ENCODE data around the gene TENT4A. TPM values are rescaled to one million over a fixed set of nuclear protein-coding genes. Genes with fewer than 3 reads are reported as not detected.

The TENT4A gene
- total RNA-seq, 1 experiment from 2014 or later = 29.6 TPM

GRCh38 chr5:6775571-6775970 lies 62.3 kb downstream of the TENT4A start:
- no peak for TF ChIP-seq POLR2AphosphoS5 (IDR thresholded peaks at IDR 0.05; ENCODE audit: low read depth, low read length)
- TF ChIP-seq SIN3A (IDR thresholded peaks at IDR 0.05; ENCODE audit: borderline replicate concordance, insufficient read depth, low read depth, low read length) = no peak
- TF ChIP-seq REST (IDR thresholded peaks at IDR 0.05; ENCODE audit: insufficient read depth in 1 of 2, low read depth in 2 of 2, low read length in 1 of 2) = no peak
- TF ChIP-seq TCF7L2 (IDR thresholded peaks at IDR 0.05; ENCODE audit: low read depth, low read length) = no peak
- TF ChIP-seq CTCF (IDR thresholded peaks at IDR 0.05) = no peak
- intact Hi-C loops (cut with micrococcal nuclease; ENCODE audit: unreplicated experiment) = no loop called here
- no TSS peak for BruUV-seq (replicated peaks)
- H3K27me3 ChIP-seq (ENCODE audit: control insufficient read depth, insufficient read depth, low read length) = no peaks in the 10 kb centered on the region
- ChIA-PET POLR2A (no interaction called here), CTCF (no interaction called here)
- H3K27ac ChIP-seq (ENCODE audit: low read length) = no peak overlapping the region
- ATAC-seq (no peak), DNase-seq (ENCODE audit: low read depth, low spot score) (no peak)
- no peaks in the 10 kb centered on the region for H3K36me3 ChIP-seq (ENCODE audit: control insufficient read depth, insufficient read depth, low read length)
- no peaks in the 10 kb centered on the region for H3K4me1 ChIP-seq (ENCODE audit: control insufficient read depth, insufficient read depth, low read length)
- no peaks in the 10 kb centered on the region for H3K9me3 ChIP-seq (ENCODE audit: control insufficient read depth, insufficient read depth, low read depth, low read length)
- H3K4me3 ChIP-seq (ENCODE audit: low read depth in 2 of 2, low read length in 2 of 2) = no peak overlapping the region
- in situ Hi-C loops (cut with HindIII; ENCODE audit: low pct_unique_long_range_greater_than_20kb, low sequenced_read_pairs) = no loop called here

GRCh38 chr5:6780802-6781391 lies 67.7 kb downstream of the TENT4A start:
- DNase-seq (ENCODE audit: low read depth, low spot score) = no peak
- CTCF ChIA-PET = no interaction called here

More at GRCh38 chr5:6780802-6781391, 67.7 kb downstream of the TENT4A start:
- intact Hi-C loops (cut with micrococcal nuclease; ENCODE audit: unreplicated experiment) = no loop called here
- Histone ChIP-seq H3K27ac (ENCODE audit: low read length) (no peak overlapping the region), H3K4me1 (ENCODE audit: control insufficient read depth, insufficient read depth, low read length) (no peaks in the 10 kb centered on the region), H3K4me3 (ENCODE audit: low read depth in 2 of 2, low read length in 2 of 2) (no peak overlapping the region), H3K9me3 (ENCODE audit: control insufficient read depth, insufficient read depth, low read depth, low read length) (no peaks in the 10 kb centered on the region), H3K27me3 (ENCODE audit: control insufficient read depth, insufficient read depth, low read length) (no peaks in the 10 kb centered on the region), H3K36me3 (ENCODE audit: control insufficient read depth, insufficient read depth, low read length) (no peaks in the 10 kb centered on the region)
- no peak for TF ChIP-seq SIN3A (IDR thresholded peaks at IDR 0.05; ENCODE audit: borderline replicate concordance, insufficient read depth, low read depth, low read length)
- TF ChIP-seq CTCF (IDR thresholded peaks at IDR 0.05) = peak; percentile 83
- peak; percentile 72 for ATAC-seq
- POLR2A ChIA-PET = no interaction called here
- in situ Hi-C loops (cut with HindIII; ENCODE audit: low pct_unique_long_range_greater_than_20kb, low sequenced_read_pairs) = no loop called here
- no TSS peak for BruUV-seq (replicated peaks)
